ENCODE measurements around the gene TMEM63A.
A peak's percentile ranks its signal among the peaks of the same experiment; 100 is the strongest.
"Not testable (repeated sequence)": the region's sequence is repeated elsewhere in the genome, so short reads cannot be mapped to it uniquely, and the experiment has no call there.

TMEM63A gene

DNA sequence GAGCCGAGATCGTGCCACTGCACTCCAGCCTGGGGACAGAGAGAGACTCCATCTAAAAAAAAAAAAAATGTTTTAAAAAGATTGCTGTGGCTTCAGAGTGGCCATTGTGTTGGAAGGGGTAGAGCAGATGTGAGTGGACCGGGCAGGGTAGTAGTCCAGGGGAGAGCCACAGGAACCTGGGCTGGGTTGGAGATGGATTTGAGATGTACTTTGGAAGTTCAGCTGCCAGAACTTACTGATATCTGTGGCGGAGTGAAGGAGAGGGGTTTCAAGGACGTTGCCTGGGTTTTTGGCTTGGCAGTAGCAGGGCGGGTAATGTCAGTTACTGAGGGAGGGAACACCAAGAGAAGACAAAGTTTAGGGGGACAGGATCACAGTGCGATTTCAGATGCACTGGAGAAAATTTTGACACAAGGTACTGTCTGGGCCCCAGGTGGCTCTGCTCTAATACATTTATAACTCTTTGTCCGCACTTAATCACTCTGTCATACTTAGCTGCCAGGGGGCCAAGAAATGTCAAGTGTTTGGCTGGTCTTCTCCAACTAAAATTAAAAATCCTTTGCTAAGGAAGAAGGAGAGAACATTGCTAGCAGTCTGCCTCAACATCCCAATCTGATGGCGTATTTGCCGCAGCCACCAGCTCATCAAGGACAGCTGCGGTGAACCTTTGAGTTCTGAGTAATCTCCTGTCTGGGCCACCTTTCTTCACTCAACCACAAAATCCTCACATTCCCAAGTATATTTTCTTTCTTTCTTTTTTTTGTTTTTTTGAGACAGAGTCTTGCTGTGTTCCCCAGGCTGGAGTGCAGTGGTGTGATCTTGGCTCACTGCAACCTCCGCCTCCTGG is 62.6 kb downstream of the TMEM63A start:
- DNase-seq (ENCODE audit: low read depth) = no peak

DNA sequence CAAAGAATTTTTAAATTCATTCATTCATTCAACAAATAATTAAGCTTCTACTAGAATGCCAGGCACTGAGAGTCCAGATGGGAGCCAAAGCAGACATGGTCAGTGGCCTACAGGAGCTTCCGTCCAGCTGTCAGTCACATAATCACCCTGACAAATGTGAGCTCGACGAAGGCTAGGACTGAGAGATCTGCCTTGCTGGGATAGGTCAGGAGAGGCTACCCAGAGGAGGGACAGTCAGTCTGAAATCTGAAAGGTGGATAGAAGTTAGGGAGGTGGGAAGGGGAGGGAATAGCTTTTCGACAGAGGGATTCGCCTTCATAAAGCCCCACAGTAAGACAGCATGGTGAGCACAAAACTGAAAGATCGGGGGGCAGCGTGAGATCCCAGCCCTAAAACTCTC is 64.0 kb downstream of the TMEM63A start:
- no peak for DNase-seq (ENCODE audit: low read depth)

DNA sequence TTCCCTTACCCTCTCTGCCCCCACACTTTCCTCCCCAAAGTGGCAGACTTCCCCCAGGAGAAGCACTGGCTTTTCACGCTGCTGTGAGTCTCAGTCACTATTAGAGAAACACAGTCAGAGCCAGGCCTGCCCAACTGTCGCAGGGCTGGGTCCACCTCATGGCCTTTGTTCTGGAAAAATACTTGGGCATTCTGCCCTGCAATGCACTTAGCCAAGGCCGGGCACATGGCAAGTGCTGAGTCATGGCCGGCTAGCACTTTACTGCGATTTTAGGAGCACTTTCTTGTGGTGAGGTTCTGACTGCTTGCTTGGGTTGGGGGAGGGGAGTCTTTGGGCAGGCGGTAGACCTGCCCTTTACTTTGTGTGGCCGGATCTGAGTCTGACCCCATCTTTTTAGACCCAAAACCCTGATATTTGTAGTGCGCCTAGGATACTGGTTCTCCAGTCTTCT is 64.5 kb downstream of the TMEM63A start:
- peak; percentile 79 for DNase-seq (ENCODE audit: low read depth)

- no peak for DNase-seq (ENCODE audit: low read depth)
Observed at GRCh38 chr1:225816643-225817538, 65.3 kb downstream of the TMEM63A start.

DNA sequence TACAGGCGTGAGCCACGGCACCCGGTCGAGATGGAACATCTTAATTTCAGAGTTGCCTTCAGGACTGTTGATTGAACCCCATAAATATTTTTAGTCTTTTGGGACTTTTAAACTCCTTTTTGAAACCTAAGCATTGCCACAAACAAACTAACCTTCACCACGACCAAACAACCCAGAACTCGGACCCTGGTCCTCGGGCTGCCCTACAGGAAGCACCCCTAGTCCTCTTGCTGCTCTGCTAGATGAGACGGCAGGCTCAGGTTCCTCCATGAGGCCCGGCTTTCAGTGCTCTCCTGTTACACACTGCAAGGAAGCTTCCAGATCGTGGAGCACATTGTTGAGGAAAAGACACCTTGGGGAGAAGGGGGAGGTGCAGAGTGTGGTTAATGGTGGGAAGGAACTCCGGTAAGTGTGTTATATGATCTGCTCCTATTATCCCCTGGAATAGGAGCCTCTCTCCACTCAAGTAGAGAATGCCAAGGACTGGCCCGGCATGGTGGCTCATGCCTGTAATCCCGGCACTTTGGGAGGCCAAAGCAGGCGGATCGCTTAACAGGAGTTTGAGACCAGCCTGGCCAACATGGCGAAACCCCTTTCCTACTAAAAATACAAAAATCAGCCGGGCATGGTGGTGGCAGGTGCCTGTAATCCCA is 66.5 kb downstream of the TMEM63A start:
- DNase-seq (ENCODE audit: low read depth) = no peak

DNA sequence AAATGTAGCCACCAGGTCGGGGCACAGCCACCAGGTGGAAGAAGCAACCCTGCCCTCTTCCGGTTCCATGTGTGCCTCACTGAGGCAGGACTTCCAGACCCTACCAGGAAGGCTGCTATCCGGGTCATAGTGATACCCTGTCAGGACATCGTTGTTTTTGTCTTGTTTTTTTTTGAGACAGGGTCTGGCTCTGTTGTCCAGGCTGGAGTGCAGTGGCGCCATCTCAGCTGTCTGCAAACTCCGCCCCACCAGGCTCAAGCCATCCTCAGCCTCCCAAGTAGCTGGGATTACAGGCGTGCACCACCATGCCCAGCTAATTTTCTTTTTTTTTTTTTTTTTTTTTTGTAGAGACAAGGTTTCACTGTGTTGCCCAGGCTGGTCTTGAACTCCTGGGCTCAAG is 67.1 kb downstream of the TMEM63A start:
- DNase-seq (ENCODE audit: low read depth) = not testable (repeated sequence)

DNA sequence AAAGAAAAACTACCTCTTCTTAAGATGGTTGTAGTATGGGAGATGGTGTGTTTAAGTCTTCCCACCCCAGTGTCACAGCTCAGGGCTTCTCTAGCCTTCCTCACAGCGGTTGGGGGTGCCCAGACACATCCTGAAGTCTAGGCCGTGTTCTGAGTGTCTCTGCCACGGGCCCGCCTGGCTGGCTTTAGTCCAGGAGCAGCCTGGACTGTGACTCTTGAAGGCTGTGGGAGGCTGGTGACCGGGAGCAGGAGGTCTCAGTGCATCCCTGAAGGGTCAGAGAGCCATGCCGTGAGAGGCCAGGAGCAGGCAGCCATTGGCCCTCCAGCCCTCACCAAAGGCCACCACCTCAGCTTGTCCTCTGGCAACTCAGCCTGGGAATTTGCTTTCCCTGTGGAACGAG is 67.8 kb downstream of the TMEM63A start:
- DNase-seq (ENCODE audit: low read depth) = no peak

DNA sequence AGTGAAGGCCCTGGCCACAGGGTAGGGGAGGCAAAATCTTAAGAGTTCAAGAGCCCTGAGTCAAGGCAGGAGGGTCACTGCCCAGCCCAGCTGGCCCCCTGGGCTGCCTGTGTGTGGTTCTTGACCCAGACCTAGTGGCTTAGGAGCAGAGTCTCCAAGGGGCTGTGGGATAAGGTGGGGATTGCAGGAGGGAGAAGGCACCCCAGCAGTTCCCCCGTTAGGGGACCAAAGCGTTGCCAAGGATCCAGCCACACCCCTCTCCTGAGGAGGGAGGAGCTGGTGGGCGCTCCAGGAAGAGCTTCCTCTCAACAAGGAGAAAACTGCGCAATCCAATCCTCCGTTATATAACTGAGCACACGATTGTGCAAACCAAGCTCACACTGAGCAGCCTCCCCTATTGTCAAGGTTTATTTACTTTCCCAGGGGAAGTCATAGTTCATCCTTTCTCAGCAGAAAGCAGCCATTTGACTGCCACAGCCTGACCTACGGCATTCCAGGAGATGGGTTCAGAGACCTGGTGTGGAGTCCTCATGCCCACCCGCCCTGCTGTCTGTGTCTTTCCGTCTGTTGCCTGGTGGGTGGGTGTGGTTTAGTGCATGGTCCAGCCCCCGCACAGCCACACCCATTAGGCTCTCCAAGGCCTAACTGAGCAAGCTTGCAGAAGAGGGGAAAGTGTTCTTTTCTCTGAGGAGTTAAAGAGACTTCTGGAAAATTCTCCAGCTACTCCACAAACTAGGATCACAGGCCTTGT is 68.8 kb downstream of the TMEM63A start:
- DNase-seq (ENCODE audit: low read depth) = no peak

GRCh38 chr1:225812488-225813213 is 69.5 kb downstream of the TMEM63A start:
- DNase-seq (ENCODE audit: low read depth) = no peak

GRCh38 chr1:225811622-225812487 is 70.3 kb downstream of the TMEM63A start:
- peak; percentile 20 for DNase-seq (ENCODE audit: low read depth)

GRCh38 chr1:225810579-225811538 is 71.3 kb downstream of the TMEM63A start:
- DNase-seq (ENCODE audit: low read depth) = not testable (repeated sequence)

DNA sequence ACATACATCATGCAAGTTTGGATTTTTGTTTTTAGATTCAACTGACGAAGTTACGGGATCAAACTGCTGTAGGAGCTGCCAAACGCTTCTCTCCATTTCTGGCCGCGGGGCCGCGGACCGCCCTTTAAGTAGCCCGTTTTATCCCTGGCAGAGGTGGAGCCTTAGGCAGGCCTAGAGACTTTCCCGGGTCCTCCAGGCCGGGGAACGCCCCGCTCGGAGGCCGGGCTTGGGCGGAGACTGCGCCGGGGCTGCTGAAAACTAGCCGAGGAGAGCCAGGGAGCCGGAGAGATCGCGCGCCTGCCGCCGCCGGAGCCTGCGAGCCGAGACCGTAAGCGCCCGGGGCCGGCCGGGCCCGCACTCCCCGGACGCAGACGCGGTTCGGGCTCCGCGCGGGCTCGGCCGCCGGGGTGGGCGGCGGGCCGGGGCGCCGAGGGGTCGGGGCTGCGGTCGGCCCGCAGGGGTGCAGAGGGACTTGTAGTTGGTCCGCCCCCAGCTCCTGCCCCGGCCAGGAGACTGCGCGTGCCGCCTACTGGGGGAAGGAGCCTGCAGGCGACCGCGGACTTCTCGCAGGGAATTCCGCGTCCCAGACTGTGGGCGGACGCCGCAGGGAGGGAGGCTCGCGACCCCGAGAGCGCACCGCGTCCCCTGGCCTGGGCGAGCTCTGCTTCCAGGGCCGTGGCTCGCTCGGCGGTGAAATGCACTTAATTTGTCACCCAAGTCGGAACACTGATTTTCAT is 72.2 kb downstream of the TMEM63A start, which contains the start of gene EPHX1:
TSS of gene EPHX1 (plus strand) at position 283 of the 737 bp plus-strand sequence. CDS start 18,606 bp downstream, outside the sequence.
- DNase-seq (ENCODE audit: low read depth) = peak; percentile 92

- no peak for DNase-seq (ENCODE audit: low read depth)
Observed at GRCh38 chr1:225808136-225808535, 74.0 kb downstream of the TMEM63A start.

- DNase-seq (ENCODE audit: low read depth) = not testable (repeated sequence)
Observed at GRCh38 chr1:225806736-225807135, 75.4 kb downstream of the TMEM63A start.

GRCh38 chr1:225806249-225806648 is 75.9 kb downstream of the TMEM63A start:
- DNase-seq (ENCODE audit: low read depth) = no peak

- not testable (repeated sequence) for DNase-seq (ENCODE audit: low read depth)
Observed at GRCh38 chr1:225801146-225801545, 81.0 kb downstream of the TMEM63A start.

DNA sequence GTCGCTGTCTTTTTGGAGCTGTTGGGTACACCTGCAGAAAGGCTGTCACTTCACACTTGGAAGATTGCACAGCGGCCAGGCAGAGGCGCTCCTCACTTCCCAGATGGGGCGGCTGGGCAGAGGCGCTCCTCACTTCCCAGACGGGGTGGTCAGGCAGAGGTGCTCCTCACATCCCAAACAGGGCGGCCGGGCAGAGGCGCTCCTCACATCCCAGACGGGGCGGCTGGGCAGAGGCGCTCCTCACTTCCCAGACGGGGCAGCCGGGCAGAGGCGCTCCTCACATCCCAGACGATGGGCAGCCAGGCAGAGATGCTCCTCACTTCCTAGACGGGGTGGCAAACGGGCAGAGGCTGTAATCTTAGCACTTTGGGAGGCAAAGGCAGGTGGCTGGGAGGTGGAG is 86.1 kb downstream of the TMEM63A start:
- DNase-seq (ENCODE audit: low read depth) = not testable (repeated sequence)

All from ELR (cell line).